ENCODE measurements around the gene SHROOM3. TPM values are rescaled to one million over a fixed set of nuclear protein-coding genes. Genes with fewer than 3 reads are reported as not detected.
"Not testable (repeated sequence)": the region's sequence is repeated elsewhere in the genome, so short reads cannot be mapped to it uniquely, and the experiment has no call there.

The SHROOM3 gene
- total RNA-seq, 1 donor from 2014 or later: 6.9 TPM

- no peak for DNase-seq (ENCODE audit: extremely low spot score in 2 of 2)
- H3K27me3 ChIP-seq: no peaks in the 10 kb centered on the region
- H3K27ac ChIP-seq: no peak overlapping the region
- no peak overlapping the region for H3K4me3 ChIP-seq
- TF ChIP-seq POLR2A (IDR thresholded peaks at IDR 0.05) (no peak), POLR2AphosphoS5 (IDR thresholded peaks at IDR 0.05; ENCODE audit: insufficient read depth in 1 of 2, low read depth in 1 of 2) (no peak), CTCF (IDR thresholded peaks at IDR 0.05) (no peak)
- no peaks in the 10 kb centered on the region for H3K36me3 ChIP-seq
- intact Hi-C loops (cut with DNase I): no loop called here
- H3K4me1 ChIP-seq: no peaks in the 10 kb centered on the region
- H3K9me3 ChIP-seq: no peaks in the 10 kb centered on the region
Observed at GRCh38 chr4:76718021-76718420, 283.0 kb downstream of the SHROOM3 start.

- H3K27ac ChIP-seq: no peak overlapping the region
- no peak for DNase-seq (ENCODE audit: extremely low spot score in 2 of 2)
- no peaks in the 10 kb centered on the region for H3K4me1 ChIP-seq
- intact Hi-C loops (cut with DNase I): no loop called here
- H3K27me3 ChIP-seq: no peaks in the 10 kb centered on the region
- H3K4me3 ChIP-seq: no peak overlapping the region
- TF ChIP-seq CTCF (IDR thresholded peaks at IDR 0.05) (no peak), POLR2A (IDR thresholded peaks at IDR 0.05) (no peak), POLR2AphosphoS5 (IDR thresholded peaks at IDR 0.05; ENCODE audit: insufficient read depth in 1 of 2, low read depth in 1 of 2) (no peak)
- H3K9me3 ChIP-seq: no peaks in the 10 kb centered on the region
- no peaks in the 10 kb centered on the region for H3K36me3 ChIP-seq
Observed at GRCh38 chr4:76718831-76719230, 283.8 kb downstream of the SHROOM3 start.

- H3K27ac ChIP-seq: no peak overlapping the region
- H3K27me3 ChIP-seq: no peaks in the 10 kb centered on the region
- TF ChIP-seq POLR2A (IDR thresholded peaks at IDR 0.05): no peak
- no peak for TF ChIP-seq POLR2AphosphoS5 (IDR thresholded peaks at IDR 0.05; ENCODE audit: insufficient read depth in 1 of 2, low read depth in 1 of 2)
- no peak for TF ChIP-seq CTCF (IDR thresholded peaks at IDR 0.05)
- no peaks in the 10 kb centered on the region for H3K9me3 ChIP-seq
- intact Hi-C loops (cut with DNase I): no loop called here
- H3K4me3 ChIP-seq: no peak overlapping the region
- no peaks in the 10 kb centered on the region for H3K36me3 ChIP-seq
- no peak for DNase-seq (ENCODE audit: extremely low spot score in 2 of 2)
- no peaks in the 10 kb centered on the region for H3K4me1 ChIP-seq
Observed at GRCh38 chr4:76720121-76720520, 285.1 kb downstream of the SHROOM3 start.

- intact Hi-C loops (cut with DNase I); H3K9me3 ChIP-seq; H3K27ac ChIP-seq; H3K4me1 ChIP-seq; H3K36me3 ChIP-seq; DNase-seq (ENCODE audit: extremely low spot score in 2 of 2); H3K27me3 ChIP-seq; H3K4me3 ChIP-seq: not testable (repeated sequence)
Observed at GRCh38 chr4:76722146-76722545, 287.1 kb downstream of the SHROOM3 start.

GRCh38 chr4:76722838-76723237 is 287.8 kb downstream of the SHROOM3 start:
- Histone ChIP-seq H3K4me1 (no peaks in the 10 kb centered on the region), H3K36me3 (no peaks in the 10 kb centered on the region), H3K4me3 (no peak overlapping the region), H3K9me3 (no peaks in the 10 kb centered on the region), H3K27ac (no peak overlapping the region), H3K27me3 (no peaks in the 10 kb centered on the region)
- DNase-seq (ENCODE audit: extremely low spot score in 2 of 2): no peak
- no peak for TF ChIP-seq POLR2AphosphoS5 (IDR thresholded peaks at IDR 0.05; ENCODE audit: insufficient read depth in 1 of 2, low read depth in 1 of 2)
- no peak for TF ChIP-seq CTCF (IDR thresholded peaks at IDR 0.05)
- no peak for TF ChIP-seq POLR2A (IDR thresholded peaks at IDR 0.05)
- intact Hi-C loops (cut with DNase I): no loop called here

- Histone ChIP-seq H3K4me3 (no peak overlapping the region), H3K36me3 (no peaks in the 10 kb centered on the region), H3K27ac (no peak overlapping the region), H3K9me3 (no peaks in the 10 kb centered on the region), H3K4me1 (no peaks in the 10 kb centered on the region), H3K27me3 (no peaks in the 10 kb centered on the region)
- DNase-seq (ENCODE audit: extremely low spot score in 2 of 2): no peak
- intact Hi-C loops (cut with DNase I): no loop called here
- TF ChIP-seq POLR2AphosphoS5 (IDR thresholded peaks at IDR 0.05; ENCODE audit: insufficient read depth in 1 of 2, low read depth in 1 of 2): no peak
- TF ChIP-seq POLR2A (IDR thresholded peaks at IDR 0.05): no peak
- TF ChIP-seq CTCF (IDR thresholded peaks at IDR 0.05): no peak
Observed at GRCh38 chr4:76723373-76723772, 288.3 kb downstream of the SHROOM3 start.
